ENCODE results near the gene CDC42SE2.

Gene CDC42SE2

DNA sequence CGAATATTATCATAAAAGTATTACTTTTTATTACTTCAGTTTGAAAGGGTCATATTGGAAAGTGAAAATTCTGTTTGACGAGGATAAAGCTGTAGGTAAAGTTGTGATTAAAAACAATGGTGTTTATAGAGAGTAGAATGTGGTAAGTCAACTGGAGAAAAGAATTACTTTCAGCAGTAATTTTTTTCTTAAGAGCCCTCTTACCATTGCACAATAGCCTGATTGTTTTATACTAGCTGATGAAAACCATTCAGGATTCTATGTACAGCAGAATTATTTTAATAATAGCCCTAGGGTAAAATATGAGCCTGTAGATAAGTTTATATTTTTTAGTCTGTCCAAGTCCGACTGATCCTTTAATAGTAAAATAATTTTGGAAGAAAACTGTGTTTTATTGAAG is 16.6 kb downstream of the CDC42SE2 start:
- no peak for DNase-seq

DNA sequence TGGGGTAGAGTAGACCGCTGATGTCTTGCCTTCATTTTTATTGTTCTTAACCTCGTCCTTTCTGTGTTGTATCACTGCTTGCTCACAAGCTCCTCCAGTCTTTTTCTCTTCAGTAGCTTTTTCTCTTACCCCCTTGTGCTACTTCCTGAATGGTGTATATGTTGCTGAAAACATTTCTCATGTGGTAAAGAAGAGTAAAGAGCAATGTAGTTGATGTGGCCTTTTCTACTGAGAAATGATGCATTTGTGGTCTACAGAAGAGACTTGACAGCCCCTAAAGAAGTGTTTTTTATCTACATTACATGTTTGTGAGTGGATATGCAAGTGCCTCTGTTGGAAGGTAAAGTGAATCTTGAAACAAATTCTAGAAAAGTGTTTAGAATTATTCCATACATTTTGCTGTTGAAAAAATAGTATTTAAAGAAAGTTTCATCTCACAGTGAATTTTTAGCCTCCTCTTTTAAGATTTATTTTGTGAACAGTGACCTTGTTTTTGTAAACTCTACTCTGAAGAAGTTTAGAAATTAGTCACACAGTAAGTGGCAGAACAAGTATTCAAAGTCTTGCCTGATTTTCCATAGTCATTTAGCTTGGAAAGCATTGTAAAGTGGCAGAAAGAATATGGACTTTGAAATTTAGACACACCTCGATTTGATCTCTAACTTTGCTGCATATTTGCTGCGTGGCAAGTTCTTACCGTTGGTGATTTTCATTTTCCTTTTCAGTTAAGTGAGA is 17.4 kb downstream of the CDC42SE2 start:
- DNase-seq: no peak

DNA sequence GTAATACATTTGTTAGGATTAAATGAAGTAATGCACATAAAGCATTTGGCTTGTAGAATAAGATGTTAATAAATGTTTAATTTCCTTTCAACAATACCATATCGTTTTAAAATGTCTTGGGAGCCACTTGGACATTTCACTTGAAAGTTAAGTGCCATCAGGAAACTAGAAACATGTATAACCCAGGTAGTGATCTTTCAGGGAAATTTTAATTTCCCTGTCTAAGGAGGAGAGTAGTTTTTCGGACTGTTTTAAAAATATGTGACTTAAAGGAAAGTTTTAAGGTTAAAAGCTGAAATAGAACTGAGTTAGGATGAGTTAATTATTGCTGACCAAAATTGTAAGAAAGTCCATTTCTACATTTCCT is 18.0 kb downstream of the CDC42SE2 start:
- no peak for DNase-seq

DNA sequence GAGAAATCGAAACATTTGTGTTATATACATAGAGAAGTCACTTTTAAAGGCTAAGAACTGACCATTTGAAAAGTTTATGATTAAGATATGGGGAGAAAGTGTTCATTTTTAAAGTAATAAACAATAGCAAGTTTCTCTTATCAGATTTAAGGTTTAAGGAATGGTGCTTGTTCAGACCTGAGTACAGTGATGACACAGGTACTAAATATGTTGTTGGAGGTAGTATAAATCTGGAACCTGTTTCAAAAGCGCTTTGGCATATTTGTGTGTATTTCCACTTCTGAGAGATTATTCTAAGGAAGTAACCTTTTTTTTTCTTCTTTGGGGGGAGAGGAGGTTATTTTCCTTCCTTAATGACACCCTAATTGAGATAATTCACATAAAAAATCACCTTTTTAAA is 18.4 kb downstream of the CDC42SE2 start:
- DNase-seq: no peak

DNA sequence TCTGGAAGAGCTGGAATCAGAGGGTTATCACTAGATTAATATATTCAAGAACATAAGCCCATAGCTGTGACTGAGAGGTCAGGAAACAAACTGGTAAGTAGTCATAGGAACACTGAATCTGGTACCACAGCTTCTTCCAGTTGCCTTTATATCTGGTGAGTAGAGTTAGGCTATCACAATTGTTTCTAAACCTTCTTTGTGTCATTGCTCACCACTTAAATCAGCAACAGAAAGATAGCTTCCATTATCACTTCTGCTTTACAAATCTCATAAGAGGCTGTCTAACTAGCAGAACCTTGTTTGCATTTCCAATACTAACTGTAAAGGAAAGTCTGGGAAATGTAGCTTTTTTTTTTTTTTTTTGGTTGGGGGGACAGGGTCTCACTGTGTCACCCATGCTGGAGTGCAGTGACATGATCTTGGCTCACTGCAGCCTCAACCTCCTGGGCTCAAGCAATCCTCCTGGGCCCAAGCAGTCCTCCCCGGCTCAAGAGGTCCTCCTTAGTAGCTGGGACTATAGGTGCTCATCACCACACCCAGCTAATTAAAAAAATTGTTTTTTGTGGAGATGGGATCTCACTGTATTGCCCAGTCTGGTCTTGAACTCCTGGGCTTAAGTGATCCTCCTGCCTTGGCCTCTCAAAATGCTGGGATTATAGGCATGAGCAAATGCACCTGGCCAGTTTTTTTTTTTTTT is 22.0 kb downstream of the CDC42SE2 start:
- no peak for DNase-seq

DNA sequence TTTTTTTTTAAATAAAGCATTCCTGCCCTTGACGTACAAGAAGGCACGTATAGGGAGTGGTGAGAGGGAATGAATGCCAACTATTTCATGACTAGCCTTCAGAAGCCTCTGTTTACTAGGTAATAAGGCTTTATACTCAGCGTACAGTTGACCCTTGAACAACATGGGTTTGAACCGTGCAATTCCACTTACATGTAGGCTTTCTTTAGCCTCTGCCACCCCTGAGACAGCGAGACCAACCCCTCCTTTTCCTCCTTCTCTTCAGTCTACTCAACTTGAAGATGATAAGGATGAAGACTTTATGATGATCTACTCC is 22.5 kb downstream of the CDC42SE2 start:
- DNase-seq: no peak

DNA sequence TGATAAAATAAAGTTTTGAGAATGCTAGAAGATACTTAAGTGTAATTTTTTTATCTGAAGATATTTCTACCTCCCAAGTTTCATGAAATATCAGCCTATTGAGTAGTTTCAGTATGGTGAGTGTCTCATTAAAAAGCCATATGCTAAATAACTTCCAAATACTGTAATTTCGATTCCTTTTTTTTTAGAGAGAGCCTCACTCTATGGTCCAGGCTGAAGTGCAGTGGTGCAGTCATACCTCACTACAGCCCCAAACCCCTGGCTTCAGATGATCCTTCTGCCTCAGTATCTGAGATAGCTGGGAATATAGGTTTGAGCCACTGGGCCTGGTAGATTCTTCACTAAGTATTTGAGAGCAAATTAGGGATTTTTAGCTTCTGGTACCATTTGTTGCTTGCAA is 24.5 kb downstream of the CDC42SE2 start:
- DNase-seq: no peak

DNA sequence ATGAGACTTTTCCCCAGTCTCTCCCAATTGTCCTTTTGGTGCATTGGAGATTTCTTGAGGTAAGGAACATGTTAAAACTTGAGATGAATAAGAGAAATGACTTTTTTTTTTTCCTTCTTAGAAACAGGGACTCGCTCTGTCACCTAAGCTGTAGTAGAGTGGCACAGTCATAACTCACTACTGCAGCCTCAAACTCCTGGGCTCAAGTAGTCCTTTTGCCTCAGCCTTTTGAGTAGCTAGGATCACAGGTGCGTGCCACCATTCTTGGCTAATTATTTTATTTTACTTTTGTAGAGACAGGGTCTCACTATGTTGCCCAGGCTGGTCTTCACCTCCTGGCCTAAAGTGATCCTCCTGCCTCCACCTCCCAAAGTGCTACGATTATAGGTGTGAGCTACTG is 25.9 kb downstream of the CDC42SE2 start:
- no peak for DNase-seq

DNA sequence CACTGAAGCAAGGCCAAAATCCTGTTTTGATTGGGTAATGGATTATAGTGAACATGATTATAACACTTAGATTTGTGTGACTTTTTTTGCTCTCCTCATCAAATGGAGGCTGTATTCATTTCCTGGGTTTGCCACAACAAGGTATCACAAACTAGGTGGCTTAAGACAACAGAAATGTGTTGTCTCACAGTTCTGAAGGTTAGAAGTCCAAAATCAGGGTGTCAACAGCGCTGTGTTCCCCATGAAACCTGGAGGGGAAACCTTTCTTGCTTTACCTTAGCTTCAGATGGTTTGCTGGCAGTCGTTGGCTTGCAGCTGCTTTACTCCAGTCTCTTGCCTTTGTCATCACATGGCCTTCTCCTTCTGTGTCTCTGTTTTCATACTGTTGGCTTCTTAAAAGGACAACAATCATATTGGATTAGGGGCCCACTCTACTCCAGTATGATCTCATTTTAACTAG is 32.4 kb downstream of the CDC42SE2 start:
- no peak for DNase-seq

DNA sequence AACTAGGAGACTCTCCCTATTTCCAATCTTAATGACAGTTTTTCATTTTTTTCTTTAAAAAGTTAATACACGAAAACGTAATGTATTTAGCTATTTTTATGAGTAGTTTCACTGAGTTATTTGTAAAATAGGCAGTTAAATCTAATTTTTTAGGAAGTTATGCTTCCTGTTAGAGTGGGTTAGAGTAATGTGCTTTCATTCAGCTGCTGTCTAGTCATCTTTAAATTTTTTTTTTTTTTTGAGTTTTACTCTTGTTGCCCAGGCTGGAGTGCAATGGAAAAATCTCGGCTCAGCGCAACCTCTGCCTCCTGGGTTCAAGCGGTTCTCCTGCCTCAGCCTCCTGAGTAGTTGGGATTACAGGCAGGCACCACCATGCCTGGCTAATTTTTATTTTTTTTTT is 34.0 kb downstream of the CDC42SE2 start:
- DNase-seq: no peak

DNA sequence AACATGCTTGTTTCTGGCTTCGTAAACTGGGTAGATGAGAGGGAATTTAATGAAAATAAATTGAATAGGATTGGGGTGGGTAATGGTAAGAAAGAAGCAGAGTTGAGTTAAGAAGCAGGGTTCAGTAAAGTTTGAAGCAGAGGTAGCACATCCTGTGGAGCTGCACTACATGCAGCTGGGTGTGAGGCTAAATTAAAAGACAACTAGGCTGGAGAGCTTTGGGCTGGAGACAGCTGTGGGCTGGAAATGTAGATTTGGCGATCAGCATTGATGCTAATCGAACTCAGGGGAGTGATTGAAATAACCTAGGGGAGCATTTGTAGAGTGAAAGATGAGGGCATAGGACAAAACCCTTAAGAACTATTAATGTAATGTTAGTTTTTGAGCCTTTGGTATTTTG is 35.6 kb downstream of the CDC42SE2 start:
- no peak for DNase-seq

DNA sequence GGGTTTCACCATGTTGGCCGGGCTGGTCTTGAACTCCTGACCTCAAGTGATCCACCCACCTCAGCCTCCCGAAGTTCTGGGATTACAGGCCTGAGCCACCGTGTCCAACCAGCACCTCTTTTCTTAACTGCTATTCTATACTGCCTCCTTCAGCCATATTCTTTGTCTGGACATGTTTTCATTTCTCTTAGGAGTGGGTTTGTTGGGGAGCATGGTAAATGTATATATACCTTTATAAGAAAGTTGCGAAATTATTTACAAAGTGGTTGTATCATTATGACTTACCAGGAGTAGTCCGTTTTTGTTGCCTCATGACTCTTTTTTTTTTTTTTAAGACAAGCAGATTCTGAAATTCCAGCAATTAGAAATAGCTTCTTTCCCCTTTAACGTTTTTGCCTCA is 38.7 kb downstream of the CDC42SE2 start:
- DNase-seq: no peak

DNA sequence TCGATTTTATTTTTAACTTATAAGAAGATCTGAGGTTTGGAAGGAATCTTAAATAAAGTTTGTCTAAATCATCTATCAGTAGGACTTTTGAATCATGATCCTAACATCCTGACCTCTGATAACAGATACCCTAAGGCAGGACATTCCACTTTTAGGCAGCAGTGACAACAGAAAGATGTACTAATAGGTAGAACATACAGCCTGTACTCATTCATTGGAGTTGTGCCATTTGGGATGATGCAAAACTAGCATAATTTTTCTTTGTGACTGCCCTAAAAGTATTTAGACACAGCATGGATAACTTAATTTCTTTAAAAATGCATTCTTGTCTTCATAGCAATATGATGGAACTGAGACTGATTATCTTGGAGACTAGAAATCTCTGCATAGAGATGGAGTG is 39.7 kb downstream of the CDC42SE2 start:
- no peak for DNase-seq

DNA sequence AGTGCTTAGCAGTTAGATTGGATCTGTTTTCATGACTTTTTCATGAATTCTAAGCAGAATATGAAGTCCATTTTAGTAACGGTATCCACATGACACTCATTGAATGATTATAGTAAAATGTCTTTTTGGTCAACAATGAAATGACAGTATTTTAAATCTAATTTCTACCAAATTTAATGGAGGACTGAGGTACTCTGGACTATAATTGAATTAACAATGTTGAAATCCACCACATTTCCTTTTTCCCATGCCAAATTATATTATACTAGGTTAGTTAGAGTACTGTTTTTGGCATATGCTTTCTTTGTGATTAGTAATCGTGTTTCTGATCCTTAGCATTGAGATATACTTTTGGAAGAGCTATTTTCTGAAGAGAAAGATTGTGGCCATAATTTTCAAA is 40.6 kb downstream of the CDC42SE2 start:
- no peak for DNase-seq

DNA sequence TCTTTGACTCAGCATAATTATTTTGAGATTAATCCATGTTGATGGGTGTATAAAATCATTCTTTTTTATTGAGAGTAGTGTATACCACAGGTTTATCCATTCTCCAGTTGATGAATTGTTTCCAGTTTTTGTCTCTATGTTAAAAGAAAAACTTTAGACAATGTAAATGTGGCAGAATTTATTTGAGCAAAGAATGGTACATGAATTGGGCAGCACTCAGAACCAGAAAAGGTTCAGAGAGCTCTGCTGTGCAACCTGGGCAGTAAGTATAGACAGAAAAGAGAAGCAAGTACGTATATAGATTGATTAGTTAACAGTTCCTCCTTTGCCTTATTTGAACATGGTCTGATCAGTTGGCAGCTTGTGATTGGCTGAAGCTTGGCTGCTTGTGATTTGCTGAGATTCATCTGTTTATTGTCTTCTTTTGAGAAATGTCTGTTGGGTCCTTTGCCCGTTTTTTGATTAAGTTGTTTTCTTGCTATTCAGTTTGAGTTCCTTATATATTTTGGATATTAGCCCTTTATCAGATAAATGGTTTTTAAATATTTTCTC is 41.4 kb downstream of the CDC42SE2 start:
- no peak for DNase-seq

DNA sequence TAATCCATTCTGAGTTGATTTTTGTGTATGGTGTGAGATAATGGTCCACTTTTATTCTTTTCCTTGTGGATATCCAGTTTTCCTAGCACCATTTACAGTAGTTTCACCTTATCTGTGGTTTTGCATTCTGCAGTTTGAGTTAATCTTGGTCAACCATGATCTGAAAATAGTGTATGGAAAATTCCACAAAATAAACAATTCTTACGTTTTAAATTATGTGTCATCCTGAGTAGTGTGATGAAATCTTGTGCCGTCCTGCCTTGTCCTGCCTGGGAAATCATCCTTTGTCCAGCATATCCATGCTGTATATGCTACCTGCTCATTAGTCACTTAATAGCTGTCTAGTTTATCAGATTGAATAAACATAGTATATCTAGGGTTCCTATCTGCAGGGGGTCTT is 42.1 kb downstream of the CDC42SE2 start:
- DNase-seq: no peak

DNA sequence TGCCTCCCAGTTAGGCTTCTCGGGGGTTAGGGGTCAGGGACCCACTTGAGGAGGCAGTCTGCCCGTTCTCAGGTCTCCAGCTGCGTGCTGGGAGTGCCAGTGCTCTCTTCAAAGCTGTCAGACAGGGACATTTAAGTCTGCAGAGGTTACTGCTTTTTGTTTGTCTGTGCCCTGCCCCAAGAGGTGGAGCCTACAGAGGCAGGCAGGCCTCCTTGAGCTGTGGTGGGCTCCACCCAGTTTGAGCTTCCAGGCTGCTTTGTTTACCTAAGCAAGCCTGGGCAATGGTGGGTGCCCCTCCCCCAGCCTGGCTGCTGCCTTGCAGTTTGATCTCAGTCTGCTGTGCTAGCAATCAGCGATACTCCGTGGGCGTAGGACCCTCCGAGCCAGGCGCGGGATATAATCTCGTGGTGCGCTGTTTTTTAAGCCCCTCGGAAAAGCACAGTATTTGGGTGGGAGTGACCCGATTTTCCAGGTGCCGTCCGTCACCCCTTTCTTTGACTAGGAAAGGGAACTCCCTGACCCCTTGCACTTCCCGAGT is 48.5 kb downstream of the CDC42SE2 start:
- peak in 1 of 3 experiments; percentile 22 for DNase-seq

DNA sequence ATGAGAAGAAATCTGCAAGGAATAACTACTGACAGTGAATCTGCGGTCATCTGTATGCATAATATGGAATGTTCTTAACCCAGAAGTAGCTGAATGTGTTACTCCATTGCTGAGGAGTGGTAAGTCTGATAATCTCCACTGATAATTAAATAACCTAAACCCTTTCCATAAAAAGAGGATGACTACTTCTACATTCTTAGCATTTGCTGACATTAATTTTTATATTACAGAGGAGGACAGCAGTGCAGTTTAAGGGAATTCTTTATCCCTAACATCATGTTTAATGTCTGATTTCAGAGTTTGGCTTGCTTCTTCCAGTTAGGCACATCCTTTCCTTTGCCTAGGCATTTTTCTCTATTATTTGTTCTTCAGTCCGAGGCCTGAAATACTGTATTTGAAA is 52.2 kb downstream of the CDC42SE2 start:
- no peak for DNase-seq

DNA sequence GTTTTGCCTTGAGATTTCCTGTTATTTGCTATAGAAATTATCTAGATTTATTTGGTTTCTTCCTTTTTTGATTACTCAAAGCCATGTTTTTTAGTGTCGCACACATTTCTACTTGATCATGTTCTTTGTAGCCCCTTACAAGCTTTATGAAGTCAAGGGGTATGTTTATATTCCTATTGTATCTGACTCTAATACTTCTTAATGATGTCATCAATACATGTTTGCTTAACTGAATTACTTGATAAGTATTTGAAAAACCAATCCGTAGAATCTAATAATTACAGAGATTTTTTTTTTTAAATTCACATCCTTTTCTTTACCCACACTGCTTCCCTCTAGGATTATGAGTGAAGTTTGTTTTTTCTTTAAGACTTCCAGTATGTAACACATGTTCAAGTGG is 53.0 kb downstream of the CDC42SE2 start:
- DNase-seq: no peak

DNA sequence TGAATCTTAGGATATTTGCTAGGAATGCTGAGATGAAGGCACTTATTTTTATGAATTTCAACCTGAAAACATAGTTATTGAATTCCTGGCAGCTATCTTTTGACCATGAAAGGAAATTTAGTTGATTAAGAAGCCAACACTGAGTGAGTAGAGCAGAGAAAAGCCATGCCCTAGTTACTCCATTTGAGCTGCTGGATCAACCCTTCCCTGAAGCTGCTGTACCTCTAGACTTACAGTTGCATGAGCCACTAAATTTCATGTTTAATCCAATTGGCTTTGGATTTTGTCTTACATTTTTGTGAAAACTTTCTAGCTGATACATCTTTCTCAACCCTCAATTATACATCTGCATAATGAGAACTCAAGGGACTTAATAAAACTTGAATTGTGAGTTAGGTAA is 54.6 kb downstream of the CDC42SE2 start:
- DNase-seq: no peak

DNA sequence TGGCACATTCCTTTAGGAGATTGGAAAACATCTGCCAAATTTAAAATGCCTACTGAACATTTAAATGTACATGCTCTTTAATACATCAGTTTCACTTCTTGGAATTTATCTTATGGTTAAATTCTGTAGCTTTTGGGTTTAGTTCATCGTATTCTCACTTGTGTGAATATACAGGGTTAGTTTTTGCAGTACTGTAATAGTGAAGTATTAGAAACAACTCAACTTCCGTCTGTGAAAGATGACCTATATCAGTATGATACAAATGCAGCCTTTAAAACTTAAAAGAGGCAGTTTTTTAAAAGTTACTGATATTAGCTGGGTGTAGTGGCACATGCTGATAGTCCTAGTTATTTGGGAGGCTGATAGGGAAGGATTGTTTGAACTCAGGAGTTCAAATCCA is 57.2 kb downstream of the CDC42SE2 start:
- DNase-seq: no peak

DNA sequence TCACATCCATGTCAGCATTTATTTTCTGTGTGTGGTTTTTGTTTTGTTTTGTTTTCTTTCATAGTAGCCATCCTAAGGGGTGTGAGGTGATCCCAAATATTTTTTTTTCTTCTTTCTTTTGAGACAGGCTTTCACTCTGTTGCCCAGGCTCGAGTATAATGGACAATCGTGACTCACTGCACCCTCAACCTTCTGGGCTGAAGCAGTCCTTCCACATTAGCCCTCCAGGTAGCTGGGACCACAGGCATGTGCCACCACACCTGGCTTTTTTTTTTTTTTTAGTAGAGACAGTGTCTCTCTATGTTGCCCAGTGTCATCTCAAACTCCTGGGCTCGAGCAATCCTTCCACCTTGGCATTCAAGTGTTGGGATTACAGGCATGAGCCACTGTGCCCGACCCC is 59.1 kb downstream of the CDC42SE2 start:
- no peak for DNase-seq

DNA sequence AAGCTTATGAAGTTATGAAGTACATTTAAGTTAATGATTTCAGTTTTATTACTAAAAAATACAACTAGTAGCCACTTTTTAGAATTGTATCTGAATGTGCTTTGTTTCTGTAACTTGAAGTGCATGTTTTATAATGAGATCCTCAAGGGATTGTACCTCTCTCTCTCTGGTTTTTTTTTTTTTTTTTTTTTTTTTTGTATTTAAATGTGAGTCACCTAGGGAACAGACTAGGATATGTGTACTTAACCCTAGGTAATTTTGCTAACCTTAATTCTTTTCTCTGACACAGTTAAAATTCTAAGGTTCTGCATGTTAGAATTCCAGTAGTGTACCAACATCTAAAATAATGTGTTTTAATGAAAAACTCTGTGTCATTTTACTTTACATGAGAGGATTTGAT is 59.5 kb downstream of the CDC42SE2 start:
- DNase-seq: no peak

DNA sequence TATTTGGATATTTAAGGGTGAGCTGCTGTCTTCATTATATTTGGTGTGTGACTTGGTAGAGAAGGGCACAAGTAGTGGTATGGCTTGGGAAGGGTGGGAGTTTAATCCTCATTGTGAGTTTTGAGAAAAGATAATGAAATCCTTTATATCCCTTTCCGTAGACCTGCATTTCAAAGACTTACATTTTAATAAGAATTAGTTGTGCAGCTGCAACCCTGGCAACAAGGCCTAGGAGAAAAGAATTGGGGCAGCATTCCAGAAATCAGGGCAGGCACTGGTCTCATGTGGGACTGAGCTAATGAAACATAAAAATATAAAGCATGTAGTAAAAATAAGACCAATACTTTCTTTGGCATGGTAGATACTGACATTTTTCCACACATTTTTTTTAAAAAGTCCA is 60.5 kb downstream of the CDC42SE2 start:
- no peak for DNase-seq

Measured in NCI-H1417 (cell line).